Measurements from ENCODE around the gene SIPA1L3.

Gene SIPA1L3

DNA sequence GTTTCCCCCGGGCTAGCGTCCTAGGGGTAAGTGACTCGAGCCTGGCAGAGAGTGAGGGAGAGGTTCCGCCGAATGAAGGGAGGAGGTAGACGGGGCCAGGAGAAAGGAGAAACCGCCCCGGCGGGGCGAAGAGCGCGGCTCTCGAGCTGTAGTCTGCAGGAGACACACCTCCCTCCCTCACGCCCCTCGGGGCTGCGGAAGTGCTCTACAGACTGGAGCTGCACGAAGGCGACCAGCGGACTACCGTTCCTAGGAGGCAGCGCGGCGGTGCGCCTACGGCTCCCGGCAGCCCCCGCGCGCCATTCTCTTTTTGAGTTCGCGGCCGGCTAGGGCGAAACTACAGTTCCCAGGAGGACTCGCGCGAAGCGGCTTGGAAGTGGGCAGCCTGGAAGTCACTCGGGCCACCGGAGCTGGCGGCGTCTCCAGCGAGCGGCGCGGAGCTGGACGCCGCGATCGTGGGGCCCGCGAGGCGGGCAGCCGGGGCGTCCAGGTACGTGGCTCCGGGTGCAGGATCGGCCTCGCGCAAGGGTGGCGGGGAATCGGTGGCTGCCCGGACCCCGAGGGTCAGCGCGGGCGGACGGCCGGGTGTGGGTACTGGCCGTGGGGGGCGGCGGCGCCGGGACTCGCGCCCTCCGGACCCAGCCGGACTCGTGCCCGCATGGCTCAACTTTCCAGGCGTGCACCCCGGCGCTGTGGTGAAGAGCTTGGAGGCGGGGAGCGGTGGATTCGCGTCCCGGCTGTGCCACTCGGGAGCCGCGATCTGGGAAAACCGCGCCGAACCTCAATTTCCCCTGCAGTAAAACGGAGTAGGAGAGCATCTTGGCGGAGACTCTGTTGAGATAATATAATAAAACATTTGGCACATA is at the start of gene SIPA1L3 (continued):
- TF ChIP-seq ZFP3 (tag by site-specific recombination; IDR thresholded peaks at IDR 0.05; ENCODE audit: low read depth) (no peak), ZNF211 (tag by site-specific recombination; IDR thresholded peaks at IDR 0.05; ENCODE audit: low read depth) (no peak), ZNF121 (tag by site-specific recombination; IDR thresholded peaks at IDR 0.05) (peak; percentile 11; the same call in 1 of the 2 replicates), SALL2 (tag by site-specific recombination; IDR thresholded peaks at IDR 0.05; ENCODE audit: borderline replicate concordance) (no peak; the same call in 1 of the 2 replicates), ZBTB8A (tag by site-specific recombination; IDR thresholded peaks at IDR 0.05) (peak; percentile 71), GLIS2 (tag by site-specific recombination; IDR thresholded peaks at IDR 0.05) (peak; percentile 100), ZNF658 (tag by site-specific recombination; IDR thresholded peaks at IDR 0.05) (0 out of 2 replicates have a peak, but pooled peaks have one; percentile 47), WT1 (tag by site-specific recombination; IDR thresholded peaks at IDR 0.05) (peak; percentile 78; the same call in 1 of the 2 replicates), ZNF48 (tag by site-specific recombination; IDR thresholded peaks at IDR 0.05) (no peak), SP2 (tag by site-specific recombination; IDR thresholded peaks at IDR 0.05) (peak; percentile 86), ZNF792 (tag by site-specific recombination; IDR thresholded peaks at IDR 0.05) (no peak; the same call in 1 of the 2 replicates), ZNF248 (tag by site-specific recombination; IDR thresholded peaks at IDR 0.05) (no peak), HOXC10 (CRISPR knock-in tag; IDR thresholded peaks at IDR 0.05) (no peak), ZNF624 (tag by site-specific recombination; IDR thresholded peaks at IDR 0.05) (no peak), ZNF354C (tag by site-specific recombination; IDR thresholded peaks at IDR 0.05; ENCODE audit: borderline replicate concordance, low read depth) (no peak), ZNF221 (tag by site-specific recombination; IDR thresholded peaks at IDR 0.05; ENCODE audit: borderline replicate concordance) (0 out of 2 replicates have a peak, but pooled peaks have one; percentile 21), ZNF660 (tag by site-specific recombination; IDR thresholded peaks at IDR 0.05) (peak; percentile 85; the same call in 1 of the 2 replicates), ZNF423 (tag by site-specific recombination; IDR thresholded peaks at IDR 0.05) (no peak), ZNF514 (tag by site-specific recombination; IDR thresholded peaks at IDR 0.05) (no peak), ZNF394 (tag by site-specific recombination; IDR thresholded peaks at IDR 0.05; ENCODE audit: borderline replicate concordance) (0 out of 2 replicates have a peak, but pooled peaks have one; percentile 38), BCL11A (tag by site-specific recombination; IDR thresholded peaks at IDR 0.05; ENCODE audit: low read depth) (no peak), ZNF830 (tag by site-specific recombination; IDR thresholded peaks at IDR 0.05; ENCODE audit: low read depth) (no peak), ZNF585B (tag by site-specific recombination; IDR thresholded peaks at IDR 0.05) (no peak), EGR2 (tag by site-specific recombination; IDR thresholded peaks at IDR 0.05; ENCODE audit: low read depth) (0 out of 2 replicates have a peak, but pooled peaks have one; percentile 6), ZNF133 (tag by site-specific recombination; IDR thresholded peaks at IDR 0.05) (no peak)
- TF ChIP-seq, protein P1, sequence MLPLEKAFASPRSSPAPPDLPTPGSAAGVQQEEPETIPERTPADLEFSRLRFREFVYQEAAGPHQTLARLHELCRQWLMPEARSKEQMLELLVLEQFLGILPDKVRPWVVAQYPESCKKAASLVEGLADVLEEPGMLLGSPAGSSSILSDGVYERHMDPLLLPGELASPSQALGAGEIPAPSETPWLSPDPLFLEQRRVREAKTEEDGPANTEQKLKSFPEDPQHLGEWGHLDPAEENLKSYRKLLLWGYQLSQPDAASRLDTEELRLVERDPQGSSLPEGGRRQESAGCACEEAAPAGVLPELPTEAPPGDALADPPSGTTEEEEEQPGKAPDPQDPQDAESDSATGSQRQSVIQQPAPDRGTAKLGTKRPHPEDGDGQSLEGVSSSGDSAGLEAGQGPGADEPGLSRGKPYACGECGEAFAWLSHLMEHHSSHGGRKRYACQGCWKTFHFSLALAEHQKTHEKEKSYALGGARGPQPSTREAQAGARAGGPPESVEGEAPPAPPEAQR (tag by site-specific recombination; IDR thresholded peaks at IDR 0.05): 0 out of 2 replicates have a peak, but pooled peaks have one; percentile 24
- TF ChIP-seq, protein P2, sequence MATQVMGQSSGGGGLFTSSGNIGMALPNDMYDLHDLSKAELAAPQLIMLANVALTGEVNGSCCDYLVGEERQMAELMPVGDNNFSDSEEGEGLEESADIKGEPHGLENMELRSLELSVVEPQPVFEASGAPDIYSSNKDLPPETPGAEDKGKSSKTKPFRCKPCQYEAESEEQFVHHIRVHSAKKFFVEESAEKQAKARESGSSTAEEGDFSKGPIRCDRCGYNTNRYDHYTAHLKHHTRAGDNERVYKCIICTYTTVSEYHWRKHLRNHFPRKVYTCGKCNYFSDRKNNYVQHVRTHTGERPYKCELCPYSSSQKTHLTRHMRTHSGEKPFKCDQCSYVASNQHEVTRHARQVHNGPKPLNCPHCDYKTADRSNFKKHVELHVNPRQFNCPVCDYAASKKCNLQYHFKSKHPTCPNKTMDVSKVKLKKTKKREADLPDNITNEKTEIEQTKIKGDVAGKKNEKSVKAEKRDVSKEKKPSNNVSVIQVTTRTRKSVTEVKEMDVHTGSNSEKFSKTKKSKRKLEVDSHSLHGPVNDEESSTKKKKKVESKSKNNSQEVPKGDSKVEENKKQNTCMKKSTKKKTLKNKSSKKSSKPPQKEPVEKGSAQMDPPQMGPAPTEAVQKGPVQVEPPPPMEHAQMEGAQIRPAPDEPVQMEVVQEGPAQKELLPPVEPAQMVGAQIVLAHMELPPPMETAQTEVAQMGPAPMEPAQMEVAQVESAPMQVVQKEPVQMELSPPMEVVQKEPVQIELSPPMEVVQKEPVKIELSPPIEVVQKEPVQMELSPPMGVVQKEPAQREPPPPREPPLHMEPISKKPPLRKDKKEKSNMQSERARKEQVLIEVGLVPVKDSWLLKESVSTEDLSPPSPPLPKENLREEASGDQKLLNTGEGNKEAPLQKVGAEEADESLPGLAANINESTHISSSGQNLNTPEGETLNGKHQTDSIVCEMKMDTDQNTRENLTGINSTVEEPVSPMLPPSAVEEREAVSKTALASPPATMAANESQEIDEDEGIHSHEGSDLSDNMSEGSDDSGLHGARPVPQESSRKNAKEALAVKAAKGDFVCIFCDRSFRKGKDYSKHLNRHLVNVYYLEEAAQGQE (tag by site-specific recombination; IDR thresholded peaks at IDR 0.05): 0 out of 2 replicates have a peak, but pooled peaks have one; percentile 3
- TF ChIP-seq, protein P3, sequence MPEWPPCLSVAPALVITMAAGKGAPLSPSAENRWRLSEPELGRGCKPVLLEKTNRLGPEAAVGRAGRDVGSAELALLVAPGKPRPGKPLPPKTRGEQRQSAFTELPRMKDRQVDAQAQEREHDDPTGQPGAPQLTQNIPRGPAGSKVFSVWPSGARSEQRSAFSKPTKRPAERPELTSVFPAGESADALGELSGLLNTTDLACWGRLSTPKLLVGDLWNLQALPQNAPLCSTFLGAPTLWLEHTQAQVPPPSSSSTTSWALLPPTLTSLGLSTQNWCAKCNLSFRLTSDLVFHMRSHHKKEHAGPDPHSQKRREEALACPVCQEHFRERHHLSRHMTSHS (tag by site-specific recombination; IDR thresholded peaks at IDR 0.05): no peak
- TF ChIP-seq, protein P4, sequence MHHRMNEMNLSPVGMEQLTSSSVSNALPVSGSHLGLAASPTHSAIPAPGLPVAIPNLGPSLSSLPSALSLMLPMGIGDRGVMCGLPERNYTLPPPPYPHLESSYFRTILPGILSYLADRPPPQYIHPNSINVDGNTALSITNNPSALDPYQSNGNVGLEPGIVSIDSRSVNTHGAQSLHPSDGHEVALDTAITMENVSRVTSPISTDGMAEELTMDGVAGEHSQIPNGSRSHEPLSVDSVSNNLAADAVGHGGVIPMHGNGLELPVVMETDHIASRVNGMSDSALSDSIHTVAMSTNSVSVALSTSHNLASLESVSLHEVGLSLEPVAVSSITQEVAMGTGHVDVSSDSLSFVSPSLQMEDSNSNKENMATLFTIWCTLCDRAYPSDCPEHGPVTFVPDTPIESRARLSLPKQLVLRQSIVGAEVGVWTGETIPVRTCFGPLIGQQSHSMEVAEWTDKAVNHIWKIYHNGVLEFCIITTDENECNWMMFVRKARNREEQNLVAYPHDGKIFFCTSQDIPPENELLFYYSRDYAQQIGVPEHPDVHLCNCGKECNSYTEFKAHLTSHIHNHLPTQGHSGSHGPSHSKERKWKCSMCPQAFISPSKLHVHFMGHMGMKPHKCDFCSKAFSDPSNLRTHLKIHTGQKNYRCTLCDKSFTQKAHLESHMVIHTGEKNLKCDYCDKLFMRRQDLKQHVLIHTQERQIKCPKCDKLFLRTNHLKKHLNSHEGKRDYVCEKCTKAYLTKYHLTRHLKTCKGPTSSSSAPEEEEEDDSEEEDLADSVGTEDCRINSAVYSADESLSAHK (tag by site-specific recombination; IDR thresholded peaks at IDR 0.05): peak; percentile 92
